ENCODE data around the gene ACP6.

Gene ACP6

GRCh38 chr1:147651466-147651865, 18.9 kb downstream of the ACP6 start:
- DNase-seq (ENCODE audit: low read depth, low spot score): no peak

GRCh38 chr1:147648933-147649332, 21.4 kb downstream of the ACP6 start:
- DNase-seq (ENCODE audit: low read depth, low spot score): no peak

DNA sequence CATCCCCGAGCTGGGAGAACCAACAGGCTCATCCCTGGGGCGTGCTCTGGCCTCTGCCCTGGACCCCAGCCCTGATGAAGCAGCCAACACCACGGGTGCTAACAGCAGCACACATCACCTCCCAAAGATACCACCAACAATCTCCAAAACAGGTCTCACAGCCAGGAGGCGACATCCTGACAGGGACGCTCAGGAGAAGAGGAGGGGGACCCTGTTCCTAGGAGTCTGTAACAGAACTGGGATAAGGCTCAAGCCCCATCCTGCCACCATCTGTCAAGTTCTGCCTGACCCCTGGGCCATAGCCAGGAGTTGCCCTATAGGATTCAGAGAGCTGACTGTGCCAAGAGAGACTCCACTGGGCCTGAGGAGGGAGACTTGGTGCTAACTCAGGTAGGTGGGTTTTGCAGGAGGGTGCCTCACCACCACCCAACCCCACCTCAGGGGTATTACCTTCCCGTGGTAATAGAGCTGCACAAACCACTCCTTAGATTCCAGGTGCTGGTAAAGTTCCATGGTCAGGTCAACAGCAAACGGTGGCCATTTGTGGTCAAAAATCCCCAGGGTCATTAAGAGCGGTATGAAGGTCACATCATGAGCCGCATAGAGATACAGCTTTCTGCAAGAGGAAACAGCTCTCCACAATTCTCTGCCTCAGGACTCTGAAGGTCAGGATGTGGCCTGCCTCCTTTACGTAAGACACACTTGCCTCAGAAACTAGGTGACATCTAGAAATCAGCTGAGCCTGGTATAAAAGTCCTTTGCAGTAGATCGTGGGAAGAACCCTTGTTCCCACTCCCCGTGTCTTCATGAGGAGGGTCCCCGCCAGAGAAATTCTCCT, 22.3 kb downstream of the ACP6 start:
- DNase-seq (ENCODE audit: low read depth, low spot score): no peak

GRCh38 chr1:147643974-147644373, 26.4 kb downstream of the ACP6 start:
- no peak for DNase-seq (ENCODE audit: low read depth, low spot score)

GRCh38 chr1:147641695-147642592, 28.4 kb downstream of the ACP6 start:
- peak; percentile 24 for DNase-seq (ENCODE audit: low read depth, low spot score)

- no peak for DNase-seq (ENCODE audit: low read depth, low spot score)
These were observed 29.0 kb downstream of the ACP6 start for GRCh38 chr1:147641291-147641690.

GRCh38 chr1:147640553-147641165, 29.7 kb downstream of the ACP6 start:
- peak; percentile 26 for DNase-seq (ENCODE audit: low read depth, low spot score)

- no peak for DNase-seq (ENCODE audit: low read depth, low spot score)
These were observed 34.0 kb downstream of the ACP6 start for GRCh38 chr1:147636314-147636713.

DNA sequence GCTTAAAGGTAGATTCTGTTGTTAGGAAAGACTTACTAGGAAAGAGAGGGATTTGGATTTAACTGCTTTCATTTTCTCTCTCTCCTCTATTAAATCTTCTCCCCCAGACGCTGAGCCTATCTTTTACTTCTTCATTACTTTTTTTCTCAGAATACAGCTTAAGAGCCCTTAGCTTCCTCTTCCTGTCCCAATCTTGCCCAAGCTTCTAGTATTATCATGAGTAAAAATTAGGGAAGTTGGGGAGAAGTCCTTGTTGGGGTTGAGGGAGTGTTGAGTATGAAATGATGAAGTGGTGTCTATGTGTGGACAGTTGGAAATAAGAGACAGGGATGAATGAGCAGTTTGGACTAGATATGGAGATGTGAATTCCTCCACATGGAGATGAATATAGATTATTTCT, 35.0 kb downstream of the ACP6 start:
- no peak for DNase-seq (ENCODE audit: low read depth, low spot score)

DNA sequence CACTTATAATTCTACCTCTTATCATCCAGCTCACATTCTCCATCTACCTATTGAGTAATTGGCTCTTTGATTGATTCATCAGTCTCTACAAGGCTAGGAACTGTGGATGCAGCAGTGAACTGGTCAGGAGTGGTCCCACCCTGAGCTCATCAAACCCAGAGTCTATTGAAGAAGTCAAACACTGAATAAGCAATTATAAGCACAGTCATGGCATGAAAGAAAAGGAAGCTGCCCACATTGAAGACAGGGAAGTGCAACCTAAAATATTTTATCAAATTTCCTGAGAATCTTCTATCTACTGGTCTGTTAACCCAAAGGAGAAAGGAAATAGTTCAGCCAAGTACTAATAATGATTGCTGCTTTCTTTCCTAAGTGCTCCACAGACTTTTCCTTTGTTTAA, 35.7 kb downstream of the ACP6 start:
- no peak for DNase-seq (ENCODE audit: low read depth, low spot score)

DNA sequence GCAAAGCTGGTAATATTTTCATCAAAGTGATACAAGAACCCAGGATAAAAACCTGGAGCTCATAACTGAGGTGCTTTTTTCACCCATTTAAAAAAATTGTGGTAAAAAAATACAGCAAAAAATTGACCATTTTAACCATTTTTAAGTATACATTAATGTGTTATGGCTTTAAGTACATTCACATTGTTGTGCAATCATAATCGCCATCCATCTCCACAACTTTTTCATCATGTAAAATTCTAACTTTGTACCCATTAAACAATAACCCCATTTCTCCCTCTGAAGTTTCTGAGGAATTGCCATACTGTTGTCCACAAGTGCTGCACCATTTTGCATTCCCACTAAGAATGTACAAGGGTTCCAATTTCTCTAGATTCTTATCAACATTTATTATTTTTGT, 36.6 kb downstream of the ACP6 start:
- DNase-seq (ENCODE audit: low read depth, low spot score): no peak

GRCh38 chr1:147631839-147632238, 38.5 kb downstream of the ACP6 start:
- no peak for DNase-seq (ENCODE audit: low read depth, low spot score)

DNA sequence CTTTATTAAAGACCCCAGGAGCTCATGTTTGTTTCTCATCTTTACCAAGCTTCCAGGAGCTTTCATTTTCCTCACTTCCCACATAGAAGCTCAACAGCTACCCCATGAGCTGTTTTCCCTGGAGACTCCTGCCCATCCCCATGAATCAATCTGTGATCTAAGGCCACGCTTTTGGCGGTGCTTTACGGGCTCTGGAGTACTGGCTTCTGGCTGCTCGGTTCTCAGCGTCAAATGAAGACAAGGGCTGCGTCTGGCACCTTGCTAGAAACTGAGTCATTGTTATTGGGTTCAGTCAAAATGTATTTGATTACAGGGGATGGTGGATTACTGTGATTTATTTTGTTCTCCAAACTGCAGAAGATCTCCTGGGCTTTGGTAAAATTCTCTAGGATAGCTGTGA, 39.9 kb downstream of the ACP6 start:
- DNase-seq (ENCODE audit: low read depth, low spot score): no peak

DNA sequence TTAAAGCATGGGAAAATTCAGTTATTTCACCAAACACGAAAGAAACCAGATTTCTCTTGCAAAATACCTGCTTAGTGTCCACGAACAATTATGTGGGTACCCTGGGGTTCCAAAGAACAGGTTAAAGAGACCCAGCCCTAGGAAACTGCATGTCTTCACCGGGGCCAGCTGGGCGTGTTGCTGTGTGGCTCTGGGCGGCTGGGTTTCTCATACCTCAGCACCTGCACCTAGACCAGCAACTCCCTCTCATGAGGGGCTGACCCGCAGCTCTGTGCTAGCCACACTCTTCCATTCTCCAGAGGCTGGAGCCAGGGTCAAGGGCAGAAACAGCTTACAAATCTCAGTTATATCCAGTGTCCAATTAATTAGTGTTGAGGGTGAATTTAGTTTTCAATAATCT, 40.3 kb downstream of the ACP6 start:
- no peak for DNase-seq (ENCODE audit: low read depth, low spot score)

GRCh38 chr1:147628441-147628840, 41.9 kb downstream of the ACP6 start:
- no peak for DNase-seq (ENCODE audit: low read depth, low spot score)

GRCh38 chr1:147627435-147628110, 42.8 kb downstream of the ACP6 start:
- peak; percentile 15 for DNase-seq (ENCODE audit: low read depth, low spot score)

DNA sequence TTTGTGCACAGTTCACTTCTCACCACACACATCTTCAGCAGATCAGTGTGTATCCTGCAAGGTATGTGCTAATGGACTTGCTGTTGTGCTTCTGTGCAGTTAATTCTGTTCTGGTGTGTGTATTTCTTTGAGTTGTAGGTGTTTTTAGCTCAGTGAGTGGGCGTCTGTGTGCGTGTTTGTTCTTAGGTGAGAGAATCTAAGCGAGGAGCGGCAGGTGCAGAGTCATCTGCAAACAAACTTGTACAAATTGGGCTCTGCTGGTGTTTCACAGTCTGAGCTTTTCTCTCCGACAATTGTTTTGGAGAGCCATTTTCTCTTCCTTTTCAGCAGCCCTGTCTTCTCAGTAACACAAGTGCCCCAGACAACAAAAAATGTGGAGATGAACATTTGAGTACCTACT, 43.6 kb downstream of the ACP6 start:
- DNase-seq (ENCODE audit: low read depth, low spot score): no peak

DNA sequence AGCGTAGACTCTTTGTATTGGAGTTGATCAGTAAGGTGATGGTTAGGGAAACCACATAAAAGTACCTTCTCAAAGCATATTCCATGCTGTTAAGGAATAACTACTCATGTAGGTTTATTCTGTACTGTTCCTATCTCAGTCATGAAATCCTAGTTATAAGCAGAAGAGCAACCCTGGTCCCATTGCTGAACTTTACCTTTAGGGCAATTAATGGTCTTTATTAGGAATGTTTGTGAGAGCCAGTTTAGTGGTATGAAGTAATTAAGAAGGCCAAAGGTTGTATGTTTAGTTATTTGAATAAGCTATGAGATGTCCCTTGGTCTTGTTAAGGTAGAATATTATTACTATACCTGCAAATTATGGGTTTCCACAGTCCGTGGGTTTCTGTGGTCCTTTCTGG, 44.0 kb downstream of the ACP6 start:
- DNase-seq (ENCODE audit: low read depth, low spot score): no peak

DNA sequence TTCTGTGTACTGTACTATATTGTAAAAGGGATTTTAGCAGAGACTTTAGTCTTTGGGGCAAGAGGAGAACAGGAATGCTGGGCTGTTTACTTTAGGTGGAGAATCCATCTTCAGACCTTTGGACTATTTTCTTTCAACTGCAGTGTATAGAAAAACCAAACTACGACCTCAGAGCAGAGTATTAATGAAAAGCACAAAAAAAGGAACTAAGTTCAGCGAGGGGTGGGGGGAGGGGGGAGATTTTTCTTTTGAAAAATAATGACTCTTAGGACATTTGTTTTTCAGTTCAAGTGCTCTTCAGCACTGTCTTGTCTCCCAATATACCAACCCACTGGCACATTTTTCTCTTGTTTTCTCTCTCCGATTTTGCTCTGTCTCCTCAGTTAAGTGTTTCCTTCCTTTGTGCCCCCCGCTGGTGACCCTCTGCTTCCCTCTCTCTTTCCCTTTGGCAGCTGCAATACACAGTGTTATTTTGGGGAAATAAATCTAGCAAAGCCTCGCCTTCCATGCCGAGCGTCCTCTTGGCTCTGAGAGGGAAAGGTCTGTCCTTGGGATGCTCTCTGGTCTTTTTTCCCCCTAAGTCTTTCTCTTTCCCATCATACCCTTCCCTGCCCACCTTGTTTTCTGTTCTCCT, 44.8 kb downstream of the ACP6 start:
- peak; percentile 39 for DNase-seq (ENCODE audit: low read depth, low spot score)

DNA sequence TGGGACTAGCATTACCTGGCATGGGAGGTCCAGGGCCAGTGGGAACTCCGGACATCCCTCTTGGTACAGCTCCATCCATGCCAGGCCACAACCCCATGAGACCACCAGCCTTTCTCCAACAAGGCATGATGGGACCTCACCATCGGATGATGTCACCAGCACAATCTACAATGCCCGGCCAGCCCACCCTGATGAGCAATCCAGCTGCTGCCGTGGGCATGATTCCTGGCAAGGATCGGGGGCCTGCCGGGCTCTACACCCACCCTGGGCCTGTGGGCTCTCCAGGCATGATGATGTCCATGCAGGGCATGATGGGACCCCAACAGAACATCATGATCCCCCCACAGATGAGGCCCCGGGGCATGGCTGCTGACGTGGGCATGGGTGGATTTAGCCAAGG, 45.8 kb downstream of the ACP6 start:
- DNase-seq (ENCODE audit: low read depth, low spot score): no peak

DNA sequence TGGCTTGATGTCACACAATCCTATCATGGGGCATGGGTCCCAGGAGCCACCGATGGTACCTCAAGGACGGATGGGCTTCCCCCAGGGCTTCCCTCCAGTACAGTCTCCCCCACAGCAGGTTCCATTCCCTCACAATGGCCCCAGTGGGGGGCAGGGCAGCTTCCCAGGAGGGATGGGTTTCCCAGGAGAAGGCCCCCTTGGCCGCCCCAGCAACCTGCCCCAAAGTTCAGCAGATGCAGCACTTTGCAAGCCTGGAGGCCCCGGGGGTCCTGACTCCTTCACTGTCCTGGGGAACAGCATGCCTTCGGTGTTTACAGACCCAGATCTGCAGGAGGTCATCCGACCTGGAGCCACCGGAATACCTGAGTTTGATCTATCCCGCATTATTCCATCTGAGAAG, 46.3 kb downstream of the ACP6 start:
- DNase-seq (ENCODE audit: low read depth, low spot score): no peak

Data from smooth muscle cell of the brain vasculature (primary cell).